Osteoblast (primary cell): ENCODE data around the gene BEND3. TPM values are rescaled to one million over a fixed set of nuclear protein-coding genes. Genes with fewer than 3 reads are reported as not detected.
"Not testable (repeated sequence)": the region's sequence is repeated elsewhere in the genome, so short reads cannot be mapped to it uniquely, and the experiment has no call there.

Source experiments
- DNase-seq: peaks from one replicate; pipeline ENCODE4 v3.0.0; 2011; ENCODE audit warnings: low spot score, mixed read lengths; ENCODE audit not compliant: insufficient read length; ENCODE audit errors: missing footprints
- H2AFZ ChIP-seq: 2 replicates; pipeline ENCODE4 v1.6.0; 2011; ENCODE audit warnings: mild to moderate bottlenecking, low read length
- H3K27ac ChIP-seq: 2 replicates; pipeline ENCODE4 v1.5.1; 2011; ENCODE audit warnings: mild to moderate bottlenecking, low read depth, low read length, moderate library complexity
- H3K27me3 ChIP-seq: 2 replicates; pipeline ENCODE4 v1.6.0; 2012; ENCODE audit warnings: mild to moderate bottlenecking, control low read depth, inconsistent platforms, low read length, moderate library complexity; ENCODE audit not compliant: insufficient read depth
- H3K36me3 ChIP-seq: 2 replicates; pipeline ENCODE4 v1.5.1; 2011; ENCODE audit warnings: mild to moderate bottlenecking, low read length, control low read depth, moderate library complexity; ENCODE audit not compliant: insufficient read depth
- H3K4me1 ChIP-seq: 2 replicates; pipeline ENCODE4 v1.5.1; 2011; ENCODE audit warnings: mild to moderate bottlenecking, low read length, control low read depth, moderate library complexity; ENCODE audit not compliant: insufficient read depth
- H3K4me2 ChIP-seq: 2 replicates; pipeline ENCODE4 v1.6.0; 2011; ENCODE audit warnings: mild to moderate bottlenecking, low read length; ENCODE audit not compliant: insufficient read depth
- H3K4me3 ChIP-seq: fragments of 200-600 bp; sonication (generic); 3 replicates; pipeline ENCODE4 v1.5.1; 2012; ENCODE audit warnings: mild to moderate bottlenecking, low read length, inconsistent platforms; ENCODE audit not compliant: insufficient read depth
- H3K79me2 ChIP-seq: 2 replicates; pipeline ENCODE4 v1.6.0; 2012; ENCODE audit warnings: mild to moderate bottlenecking, low read length, control low read depth, inconsistent platforms; ENCODE audit not compliant: insufficient read depth
- H3K9me3 ChIP-seq: 2 replicates; pipeline ENCODE4 v1.5.1; 2011; ENCODE audit warnings: low read depth, low read length, control low read depth
- H4K20me1 ChIP-seq: 2 replicates; pipeline ENCODE4 v1.6.0; 2012; ENCODE audit warnings: mild to moderate bottlenecking, low read length, control low read depth; ENCODE audit not compliant: insufficient read depth
- CTCF ChIP-seq: IDR thresholded peaks from 2 replicates; pipeline ENCODE4 v1.5.1; 2011; ENCODE audit warnings: mild to moderate bottlenecking, low read depth, low read length, moderate library complexity; ENCODE audit errors: extremely low read depth
- total RNA-seq: library from RNA; depleted of rRNA; stranded (reverse); fragments of >200 nt; gene quantifications from 2 replicates; pipeline ENCODE4 v1.2.3, GENCODE V29; 2012

Gene BEND3
- 3.2 and 3.6 TPM in 2 replicates for total RNA-seq

GRCh38 chr6:107114926-107115694, at the start of gene BEND3:
BEND3 (minus strand) TSS chr6:107115515; CDS start chr6:107099285, 16,230 bp downstream.
- peak within 1 kb of the TSS; percentile 95 for H3K4me2 ChIP-seq
- H3K27me3 ChIP-seq = peaks cover 22% of the 10 kb centered on the region
- no peaks in the 10 kb centered on the region for H3K9me3 ChIP-seq
- H2AFZ ChIP-seq = peak within 1 kb of the TSS; percentile 80
- H3K79me2 ChIP-seq = no peaks in the 10 kb centered on the region
- no peak within 1 kb of the TSS for H3K27ac ChIP-seq
- peak; percentile 90 for DNase-seq
- no peaks in the 10 kb centered on the region for H3K36me3 ChIP-seq
- no peaks in the 10 kb centered on the region for H4K20me1 ChIP-seq
- no peak for TF ChIP-seq CTCF
- peaks cover 12% of the 10 kb centered on the region for H3K4me1 ChIP-seq
- peak within 1 kb of the TSS; percentile 75 for H3K4me3 ChIP-seq

GRCh38 chr6:107164299-107164698, 49.0 kb upstream of the BEND3 start:
- not testable (repeated sequence) for H3K4me2 ChIP-seq, DNase-seq, H3K36me3 ChIP-seq, H3K4me1 ChIP-seq, H3K4me3 ChIP-seq, H4K20me1 ChIP-seq, H2AFZ ChIP-seq, H3K79me2 ChIP-seq, H3K27ac ChIP-seq, H3K9me3 ChIP-seq, H3K27me3 ChIP-seq

GRCh38 chr6:107161521-107161920, 46.2 kb upstream of the BEND3 start:
- no peaks in the 10 kb centered on the region for H3K27me3 ChIP-seq
- H3K9me3 ChIP-seq = no peaks in the 10 kb centered on the region
- H3K36me3 ChIP-seq = no peaks in the 10 kb centered on the region
- H4K20me1 ChIP-seq = no peaks in the 10 kb centered on the region
- DNase-seq = no peak
- no peak overlapping the region for H2AFZ ChIP-seq
- no peaks in the 10 kb centered on the region for H3K79me2 ChIP-seq
- H3K4me3 ChIP-seq = no peak overlapping the region
- H3K4me2 ChIP-seq = no peak overlapping the region
- no peak overlapping the region for H3K27ac ChIP-seq
- H3K4me1 ChIP-seq = no peaks in the 10 kb centered on the region
- TF ChIP-seq CTCF = no peak

GRCh38 chr6:107156617-107157016, 41.3 kb upstream of the BEND3 start:
- Histone ChIP-seq H3K27ac (no peak overlapping the region), H3K36me3 (no peaks in the 10 kb centered on the region), H3K4me2 (no peak overlapping the region), H3K9me3 (no peaks in the 10 kb centered on the region), H3K79me2 (no peaks in the 10 kb centered on the region), H3K4me3 (no peak overlapping the region), H3K4me1 (no peaks in the 10 kb centered on the region), H2AFZ (no peak overlapping the region), H3K27me3 (no peaks in the 10 kb centered on the region), H4K20me1 (no peaks in the 10 kb centered on the region)
- peak; percentile 41 for DNase-seq
- no peak for TF ChIP-seq CTCF
